ENCODE data around the gene CACNB1. TPM values are rescaled to one million over a fixed set of nuclear protein-coding genes. Genes with fewer than 3 reads are reported as not detected.
A peak's percentile ranks its signal among the peaks of the same experiment; 100 is the strongest.

The CACNB1 gene
- total and polyA plus RNA-seq, 12 donors = 0.85 to 28.8 (median 5.6) TPM

DNA sequence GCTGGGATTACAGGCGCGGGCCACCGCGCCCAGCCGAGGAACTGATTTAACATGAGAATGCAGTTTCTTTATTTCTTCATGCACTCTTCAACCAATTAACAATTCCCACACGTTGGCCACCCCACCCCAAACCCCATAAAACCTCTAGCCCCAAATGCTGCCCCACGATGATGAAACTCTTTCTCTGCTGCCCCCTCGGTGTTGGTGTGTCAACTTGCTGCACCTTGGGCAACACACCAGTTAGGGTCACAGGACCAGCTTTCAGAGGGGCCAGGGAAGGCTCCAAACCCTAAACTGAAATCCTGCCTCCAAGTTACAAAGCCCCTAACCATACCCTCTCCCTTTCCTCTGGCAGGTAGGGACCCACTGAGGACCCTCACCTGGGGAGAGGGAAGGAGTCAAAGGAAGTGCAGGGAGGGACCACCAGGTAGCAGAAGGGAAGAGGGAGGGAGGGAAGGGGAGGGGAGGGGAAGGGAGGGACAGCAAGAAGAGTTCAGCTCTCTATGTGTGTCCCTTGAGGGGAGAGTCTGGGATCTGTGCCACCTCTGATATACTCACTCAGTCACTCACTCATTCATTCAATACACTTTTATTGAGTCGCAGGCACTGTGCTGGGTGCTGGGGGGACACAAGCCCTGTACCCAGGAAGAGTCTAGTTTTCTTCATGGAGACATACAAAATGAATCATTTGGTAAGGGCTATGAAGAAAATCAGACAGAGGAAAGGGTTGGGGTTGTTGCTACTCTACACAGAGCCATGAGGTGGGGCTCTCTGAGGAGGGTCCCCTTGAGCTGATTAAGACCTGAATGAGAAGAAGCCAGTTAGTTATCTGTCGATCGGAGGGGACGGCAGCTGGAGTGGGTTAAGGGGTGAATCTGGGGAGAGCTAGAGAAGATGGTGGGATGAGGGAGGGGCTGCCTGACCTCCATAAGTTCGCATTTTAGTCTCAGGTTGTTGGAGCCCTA is 50.0 kb downstream of the CACNB1 start:
- no peak for TF ChIP-seq POLR2A (IDR thresholded peaks at IDR 0.05)
- TF ChIP-seq, protein P1, sequence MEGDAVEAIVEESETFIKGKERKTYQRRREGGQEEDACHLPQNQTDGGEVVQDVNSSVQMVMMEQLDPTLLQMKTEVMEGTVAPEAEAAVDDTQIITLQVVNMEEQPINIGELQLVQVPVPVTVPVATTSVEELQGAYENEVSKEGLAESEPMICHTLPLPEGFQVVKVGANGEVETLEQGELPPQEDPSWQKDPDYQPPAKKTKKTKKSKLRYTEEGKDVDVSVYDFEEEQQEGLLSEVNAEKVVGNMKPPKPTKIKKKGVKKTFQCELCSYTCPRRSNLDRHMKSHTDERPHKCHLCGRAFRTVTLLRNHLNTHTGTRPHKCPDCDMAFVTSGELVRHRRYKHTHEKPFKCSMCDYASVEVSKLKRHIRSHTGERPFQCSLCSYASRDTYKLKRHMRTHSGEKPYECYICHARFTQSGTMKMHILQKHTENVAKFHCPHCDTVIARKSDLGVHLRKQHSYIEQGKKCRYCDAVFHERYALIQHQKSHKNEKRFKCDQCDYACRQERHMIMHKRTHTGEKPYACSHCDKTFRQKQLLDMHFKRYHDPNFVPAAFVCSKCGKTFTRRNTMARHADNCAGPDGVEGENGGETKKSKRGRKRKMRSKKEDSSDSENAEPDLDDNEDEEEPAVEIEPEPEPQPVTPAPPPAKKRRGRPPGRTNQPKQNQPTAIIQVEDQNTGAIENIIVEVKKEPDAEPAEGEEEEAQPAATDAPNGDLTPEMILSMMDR (IDR thresholded peaks at IDR 0.05) = no peak
- H3K27me3 ChIP-seq = no peaks in the 10 kb centered on the region
- intact Hi-C loops (cut with DNase I) = no loop called here
- no peaks in the 10 kb centered on the region for H3K36me3 ChIP-seq (replicated peaks in 1 of 2)
- H3K4me1 ChIP-seq (replicated peaks in 1 of 2) = peaks cover 4 to 6% of the 10 kb centered on the region in 2 donors
- no peaks in the 10 kb centered on the region for H3K9me3 ChIP-seq (replicated peaks in 1 of 3)
- no peak for DNase-seq
- no peak overlapping the region for H3K4me3 ChIP-seq
- no peak overlapping the region for H3K27ac ChIP-seq
- WGBS, 4 donors = 65 to 71% (median 67%) methylated on average over 13 of the region's 13 CpGs

DNA sequence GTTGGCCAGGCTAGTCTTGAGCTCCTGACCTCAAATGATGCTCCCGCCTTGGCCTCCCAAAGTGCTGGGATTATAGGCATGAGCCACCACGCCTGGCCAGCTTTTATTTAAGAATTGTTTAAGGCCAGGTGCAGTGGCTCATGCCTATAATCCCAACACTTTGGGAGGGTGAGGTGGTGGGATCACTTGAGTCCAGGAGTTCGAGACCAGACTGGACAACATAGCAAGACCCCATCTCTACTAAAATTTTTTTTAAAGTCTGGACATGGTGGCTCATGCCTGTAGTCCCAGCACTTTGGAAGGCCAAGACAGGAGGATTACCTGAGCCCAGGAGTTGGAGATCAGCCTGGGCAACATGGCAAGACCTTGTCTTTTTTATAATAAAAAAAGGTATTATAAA is 51.2 kb downstream of the CACNB1 start:
- DNase-seq = no peak
- Histone ChIP-seq H3K9me3 (replicated peaks in 1 of 3) (no peaks in the 10 kb centered on the region), H3K4me1 (replicated peaks in 1 of 2) (peaks cover 0 to 3% of the 10 kb centered on the region in 2 donors), H3K27me3 (no peaks in the 10 kb centered on the region), H3K27ac (no peak overlapping the region), H3K4me3 (no peak overlapping the region), H3K36me3 (replicated peaks in 1 of 2) (no peaks in the 10 kb centered on the region)
- intact Hi-C loops (cut with DNase I) = no loop called here
- TF ChIP-seq POLR2A (IDR thresholded peaks at IDR 0.05) = no peak
- TF ChIP-seq, protein P1 (IDR thresholded peaks at IDR 0.05) = no peak
- 87 to 95% (median 93%) methylated on average over 3 of the region's 3 CpGs for WGBS, 4 donors

DNA sequence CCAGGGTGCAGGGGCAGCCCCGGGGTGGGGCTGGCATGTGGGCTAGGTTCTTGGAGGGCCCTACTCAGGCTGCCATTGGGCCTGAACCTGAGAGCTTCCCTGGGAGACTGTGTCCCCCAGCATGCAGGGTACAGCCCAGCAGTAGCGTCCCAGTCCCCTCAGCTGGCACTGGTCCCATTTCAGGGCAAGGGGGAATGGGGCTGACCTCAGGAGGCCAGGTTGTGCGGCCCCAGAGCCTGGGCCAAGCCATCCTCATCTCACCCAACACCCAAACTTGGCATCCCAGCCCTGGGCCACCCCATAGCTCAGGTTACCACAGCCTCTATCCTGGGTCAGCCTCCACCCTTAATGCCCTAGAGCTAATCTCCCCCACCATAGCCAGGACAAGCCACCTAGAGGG is 52.3 kb downstream of the CACNB1 start:
- Histone ChIP-seq H3K4me3 (no peak overlapping the region), H3K9me3 (replicated peaks in 1 of 3) (no peaks in the 10 kb centered on the region), H3K27me3 (no peaks in the 10 kb centered on the region), H3K27ac (no peak overlapping the region), H3K4me1 (replicated peaks in 1 of 2) (no peaks in the 10 kb centered on the region), H3K36me3 (replicated peaks in 1 of 2) (no peaks in the 10 kb centered on the region)
- intact Hi-C loops (cut with DNase I) = no loop called here
- no peak for DNase-seq
- no peak for TF ChIP-seq POLR2A (IDR thresholded peaks at IDR 0.05)
- TF ChIP-seq, protein P1 (IDR thresholded peaks at IDR 0.05) = no peak
- 79 to 88% methylated on average over 3 of the region's 3 CpGs; no CpG with 5 or more reads in 2 of the 4 donors for WGBS, 4 donors

DNA sequence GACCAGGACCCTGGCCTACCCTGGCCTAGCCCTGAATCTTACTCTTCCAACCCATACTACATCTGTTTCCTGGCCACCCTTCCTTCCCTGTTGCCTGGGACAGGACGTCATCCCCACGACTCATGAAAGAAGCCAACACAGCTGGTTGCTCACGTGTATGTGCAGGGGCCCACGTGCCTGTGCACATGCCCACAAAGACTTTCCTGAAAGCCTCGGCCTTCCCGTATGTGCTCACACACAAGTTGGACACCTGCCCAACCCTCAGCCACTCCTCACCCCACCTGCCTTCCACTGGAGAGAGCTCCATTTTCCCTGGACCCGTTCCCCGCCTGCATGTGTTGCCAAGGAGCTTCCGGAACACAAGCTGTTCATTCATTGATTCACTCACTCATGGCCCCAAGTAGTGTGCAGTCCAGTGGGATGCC is 53.0 kb downstream of the CACNB1 start:
- 42 to 67% (median 47%) methylated on average over 8 to 9 of the region's 9 CpGs for WGBS, 4 donors
- TF ChIP-seq POLR2A (IDR thresholded peaks at IDR 0.05) = no peak
- TF ChIP-seq, protein P1 (IDR thresholded peaks at IDR 0.05) = no peak
- Histone ChIP-seq H3K36me3 (replicated peaks in 1 of 2) (no peaks in the 10 kb centered on the region), H3K9me3 (replicated peaks in 1 of 3) (no peaks in the 10 kb centered on the region), H3K4me3 (no peak overlapping the region), H3K4me1 (replicated peaks in 1 of 2) (no peaks in the 10 kb centered on the region), H3K27ac (no peak overlapping the region), H3K27me3 (no peaks in the 10 kb centered on the region)
- intact Hi-C loops (cut with DNase I) = no loop called here
- peak in 6 of 7 donors; percentile 51 to 71 (median 58) for DNase-seq

Measured in adrenal gland (tissue), 12 donors.